IMR-90 (cell line): ENCODE results near the gene ABR. TPM values are rescaled to one million over a fixed set of nuclear protein-coding genes. Genes with fewer than 3 reads are reported as not detected.
A peak's percentile ranks its signal among the peaks of the same experiment; 100 is the strongest.

ENCODE experiments used
- ATAC-seq: fragments of 200-7000 bp; cut with Tn5 transposase; 2 replicates; pipeline ENCODE4 v1.9.1; 2020; ENCODE audit warnings: low read depth, mild to moderate bottlenecking, moderate library complexity
- BruUV-seq: library from RNA; stranded (reverse); fragments of 400-500 nt; replicated peaks from 2 replicates; lab custom pipeline; 2021; lab: Mats Ljungman, UMichigan
- CTCF ChIA-PET: fragments of 300-600 bp; formaldehyde crosslinking; extraction: SDS; loops from one replicate; lab custom pipeline; 2021; ENCODE audit warnings: antibody characterized with exemption; lab: Yijun Ruan, JAX
- POLR2A ChIA-PET: fragments of 300-600 bp; sonication (Branson Sonifier 250); formaldehyde crosslinking; loops from one replicate; lab custom pipeline; 2022; ENCODE audit warnings: antibody characterized with exemption; ENCODE audit not compliant: unreplicated experiment; lab: Charles Lee
- DNase-seq: peaks from one replicate; pipeline ENCODE4 v3.0.0; 2013
- H2AFZ ChIP-seq: replicated peaks from 2 replicates; pipeline ENCODE3; 2013; ENCODE audit warnings: low read length, mild to moderate bottlenecking; ENCODE audit not compliant: poor library complexity
- H2AK5ac ChIP-seq: 2 replicates; pipeline ENCODE4 v1.6.1; 2013; ENCODE audit warnings: low read depth, low read length, inconsistent platforms
- H2AK9ac ChIP-seq: replicated peaks from 2 replicates; pipeline ENCODE3; 2013; ENCODE audit warnings: mild to moderate bottlenecking, low read depth, low read length, moderate library complexity; ENCODE audit not compliant: poor library complexity
- H2BK120ac ChIP-seq: 2 replicates; pipeline ENCODE4 v1.6.1; 2013; ENCODE audit warnings: low read depth, low read length, inconsistent platforms
- H2BK15ac ChIP-seq: 3 replicates; pipeline ENCODE4 v1.6.1; 2013; ENCODE audit warnings: low read depth, low read length, inconsistent platforms
- H2BK20ac ChIP-seq: 2 replicates; pipeline ENCODE4 v1.6.1; 2013; ENCODE audit warnings: low read depth, mild to moderate bottlenecking, inconsistent platforms, low read length, moderate library complexity
- H2BK5ac ChIP-seq: 2 replicates; pipeline ENCODE4 v1.6.1; 2013; ENCODE audit warnings: mild to moderate bottlenecking, low read depth, low read length, inconsistent platforms; ENCODE audit not compliant: poor library complexity, severe bottlenecking
- H3K14ac ChIP-seq: replicated peaks from 2 replicates; pipeline ENCODE4 v1.6.1; 2013; ENCODE audit warnings: low read depth, low read length, inconsistent platforms
- H3K18ac ChIP-seq: 2 replicates; pipeline ENCODE4 v1.6.1; 2013; ENCODE audit warnings: low read depth, low read length, control low read depth
- H3K23ac ChIP-seq: 2 replicates; pipeline ENCODE4 v1.6.1; 2013; ENCODE audit warnings: low read depth, low read length, inconsistent platforms
- H3K27ac ChIP-seq: 2 replicates; pipeline ENCODE4 v1.5.1; 2013; ENCODE audit warnings: mild to moderate bottlenecking, control low read depth, low read length; ENCODE audit not compliant: insufficient read depth
- H3K27me3 ChIP-seq: 2 replicates; pipeline ENCODE4 v1.6.1; 2013; ENCODE audit warnings: low read length; ENCODE audit not compliant: control insufficient read depth, insufficient read depth
- H3K36me3 ChIP-seq: 2 replicates; pipeline ENCODE4 v1.6.1; 2013; ENCODE audit warnings: low read length, mixed read lengths; ENCODE audit not compliant: control insufficient read depth, insufficient read depth
- H3K4ac ChIP-seq: 2 replicates; pipeline ENCODE4 v1.6.1; 2013; ENCODE audit warnings: low read depth, low read length, inconsistent platforms
- H3K4me1 ChIP-seq: 2 replicates; pipeline ENCODE4 v1.6.1; 2013; ENCODE audit warnings: low read length, mixed read lengths; ENCODE audit not compliant: control insufficient read depth, insufficient read depth
- H3K4me2 ChIP-seq: 2 replicates; pipeline ENCODE4 v1.6.1; 2013; ENCODE audit warnings: low read depth, mild to moderate bottlenecking, control low read depth, low read length, moderate library complexity
- H3K4me3 ChIP-seq: 2 replicates; pipeline ENCODE4 v1.5.1; 2013; ENCODE audit warnings: low read depth, mild to moderate bottlenecking, control low read depth, low read length, moderate library complexity; ENCODE audit not compliant: insufficient read depth
- H3K56ac ChIP-seq: 2 replicates; pipeline ENCODE4 v1.6.1; 2013; ENCODE audit warnings: low read length, inconsistent platforms; ENCODE audit not compliant: insufficient read depth; ENCODE audit errors: extremely low read depth
- H3K79me1 ChIP-seq, 2 experiments: 2 replicates each; pipeline ENCODE4 v1.6.1; 2013; ENCODE audit warnings: low read length in 2 of 2, inconsistent platforms in 1 of 2, low read depth in 1 of 2
- H3K9ac ChIP-seq: 2 replicates; pipeline ENCODE4 v1.6.1; 2013; ENCODE audit warnings: low read depth, low read length, control low read depth
- H3K9me1 ChIP-seq: 2 replicates; pipeline ENCODE4 v1.6.1; 2013; ENCODE audit warnings: low read length, inconsistent platforms; ENCODE audit not compliant: insufficient read depth
- H3K9me3 ChIP-seq: 2 replicates; pipeline ENCODE4 v1.6.1; 2013; ENCODE audit warnings: low read length; ENCODE audit not compliant: control insufficient read depth, insufficient read depth
- H4K20me1 ChIP-seq: 2 replicates; pipeline ENCODE4 v1.6.1; 2013; ENCODE audit warnings: low read length, inconsistent platforms; ENCODE audit not compliant: insufficient read depth
- H4K5ac ChIP-seq: 2 replicates; pipeline ENCODE4 v1.6.1; 2013; ENCODE audit warnings: mild to moderate bottlenecking, low read depth, low read length, control low read depth
- H4K8ac ChIP-seq, 2 experiments: 2 replicates each; pipeline ENCODE4 v1.6.1; 2013; ENCODE audit warnings: low read depth in 2 of 2, low read length in 2 of 2, control low read depth in 1 of 2, inconsistent platforms in 1 of 2
- H4K91ac ChIP-seq: 2 replicates; pipeline ENCODE4 v1.6.1; 2013; ENCODE audit warnings: low read depth, low read length, inconsistent platforms; ENCODE audit not compliant: insufficient read depth
- BHLHE40 ChIP-seq: fragments of 150-350 bp; IDR thresholded peaks from 2 replicates; pipeline ENCODE4 v1.6.1; 2016; ENCODE audit warnings: mild to moderate bottlenecking, low read depth, low read length
- CEBPB ChIP-seq: IDR thresholded peaks from 2 replicates; pipeline ENCODE4 v1.6.1; 2012; ENCODE audit warnings: low read depth, low read length, improper control_type of control experiment
- CHD1 ChIP-seq: IDR thresholded peaks from 2 replicates; pipeline ENCODE4 v1.6.1; 2012; ENCODE audit warnings: low read depth, low read length, improper control_type of control experiment
- CTCF ChIP-seq: conservative IDR thresholded peaks from 2 replicates; pipeline ENCODE4 v1.5.1; 2012; ENCODE audit warnings: mild to moderate bottlenecking, low read depth, low read length, improper control_type of control experiment
- ELK1 ChIP-seq: fragments of 150-350 bp; IDR thresholded peaks from 2 replicates; pipeline ENCODE4 v1.6.1; 2016; ENCODE audit warnings: low read depth, mild to moderate bottlenecking, low read length, moderate library complexity, borderline replicate concordance
- FOS ChIP-seq: fragments of 150-350 bp; IDR thresholded peaks from 2 replicates; pipeline ENCODE4 v1.6.1; 2016; ENCODE audit warnings: low read depth, low read length
- MAFK ChIP-seq: IDR thresholded peaks from 2 replicates; pipeline ENCODE4 v1.6.1; 2012; ENCODE audit warnings: low read depth, low read length, improper control_type of control experiment
- MAZ ChIP-seq: IDR thresholded peaks from 2 replicates; pipeline ENCODE4 v1.6.1; 2012; ENCODE audit warnings: low read depth, mild to moderate bottlenecking, low read length, improper control_type of control experiment, moderate library complexity, borderline replicate concordance
- MXI1 ChIP-seq: IDR thresholded peaks from 2 replicates; pipeline ENCODE4 v1.6.1; 2012; ENCODE audit warnings: low read depth, mild to moderate bottlenecking, low read length, moderate library complexity, borderline replicate concordance
- POLR2A ChIP-seq: IDR thresholded peaks from 2 replicates; pipeline ENCODE4 v1.6.1; 2012; ENCODE audit warnings: mild to moderate bottlenecking, low read depth, low read length
- RAD21 ChIP-seq: IDR thresholded peaks from 2 replicates; pipeline ENCODE4 v1.6.1; 2012; ENCODE audit warnings: low read length, improper control_type of control experiment
- RCOR1 ChIP-seq: IDR thresholded peaks from 2 replicates; pipeline ENCODE4 v1.6.1; 2012; ENCODE audit warnings: mild to moderate bottlenecking, low read length, improper control_type of control experiment; ENCODE audit not compliant: insufficient replicate concordance
- SMC3 ChIP-seq: fragments of 150-350 bp; IDR thresholded peaks from 2 replicates; pipeline ENCODE4 v1.6.1; 2016; ENCODE audit warnings: low read depth, mild to moderate bottlenecking, antibody characterized with exemption, low read length, moderate library complexity
- USF2 ChIP-seq: fragments of 150-350 bp; IDR thresholded peaks from 2 replicates; pipeline ENCODE4 v1.6.1; 2017; ENCODE audit warnings: mild to moderate bottlenecking, antibody characterized with exemption, low read length, low read depth
- WGBS, 2 experiments: methylation state at CpG; one replicate each; pipeline versions ENCODE4 v1.1.5 to v1.1.7; 2013; ENCODE audit warnings: missing lambda C conversion rate in 2 of 2; ENCODE audit not compliant: insufficient read length in 1 of 2; ENCODE audit errors: extremely low coverage in 2 of 2; 5-methylcytosine and 5-hydroxymethylcytosine counted together
- dilution Hi-C: fragments of 300-500 bp; cut with HindIII; formaldehyde crosslinking; loops from one replicate; pipeline ENCODE4 v1.14.3; 2018; ENCODE audit warnings: low sequenced_read_pairs; ENCODE audit not compliant: unreplicated experiment
- in situ Hi-C: fragments of 300-500 bp; cut with MboI; formaldehyde crosslinking; loops from 3 replicates; pipeline ENCODE4 v1.14.3; 2019; ENCODE audit warnings: low sequenced_read_pairs, inconsistent platforms, mixed read lengths
- intact Hi-C: fragments of 100-400 bp; cut with micrococcal nuclease; formaldehyde crosslinking; loops from 2 replicates; pipeline ENCODE4 v1.10.0; 2022
- polyA plus RNA-seq, 3 experiments: library from polyadenylated mRNA; depleted of rRNA; stranded (reverse); fragments of >200 nt; gene quantifications; 2 replicates each; pipeline ENCODE4 v1.2.3, GENCODE V29; 2012; ENCODE audit warnings: low replicate concordance in 1 of 3
- total RNA-seq: library from RNA; depleted of rRNA; stranded (reverse); fragments of >200 nt; gene quantifications from 2 replicates; pipeline ENCODE4 v1.2.3, GENCODE V29; 2012

ABR gene
- total and polyA plus RNA-seq, 2 of the 4 experiments (the other 2 are of a cell fraction), result 28.3 to 79.7 TPM

- peak overlapping the region; percentile 55; the same call in 1 of the 2 replicates for H4K5ac ChIP-seq
- DNase-seq, result no peak
- H3K9me3 ChIP-seq, result no peaks in the 10 kb centered on the region
- intact Hi-C loops, result no loop called here
- peak overlapping the region; percentile 36; the same call in 1 of the 2 replicates for H4K91ac ChIP-seq
- H3K36me3 ChIP-seq, result no peaks in the 10 kb centered on the region; the same call in 1 of the 2 replicates
- dilution Hi-C loops, result no loop called here
- no peak overlapping the region for H3K4me2 ChIP-seq
- H3K27ac ChIP-seq, result no peak overlapping the region; the same call in 1 of the 2 replicates
- peak overlapping the region; percentile 53 for H2BK120ac ChIP-seq
- 90% methylated on average over 2 of the region's 23 CpGs; no CpG with 5 or more reads in 1 of the 2 experiments for WGBS, 2 experiments
- peaks cover 11% of the 10 kb centered on the region for H3K9me1 ChIP-seq
- peak overlapping the region; percentile 56 for H2AK9ac ChIP-seq
- no peak overlapping the region for H3K9ac ChIP-seq
- peak overlapping the region; percentile 76 for H2BK5ac ChIP-seq
- no peak overlapping the region for H3K23ac ChIP-seq
- BruUV-seq, result no TSS peak
- H4K20me1 ChIP-seq, result peaks cover 23% of the 10 kb centered on the region
- ChIA-PET CTCF (interaction anchor here (1.1 kb wide), 1 partner anchor 59 kb away, joined by 3 read pairs; no protein-coding TSS in a partner anchor), POLR2A (no interaction called here)
- peaks cover 17% of the 10 kb centered on the region for H3K4me1 ChIP-seq
- no peak overlapping the region for H3K56ac ChIP-seq
- H2AFZ ChIP-seq, result peak overlapping the region; percentile 87
- in situ Hi-C loops, result no loop called here
- H3K18ac ChIP-seq, result no peak overlapping the region
- 0 out of 2 replicates have a peak overlapping the region, but pooled peaks have one; percentile 62 for H3K14ac ChIP-seq
- no peaks in the 10 kb centered on the region for H3K27me3 ChIP-seq
- H3K79me1 ChIP-seq, result peaks cover 9 to 21% of the 10 kb centered on the region in 2 experiments
- peak overlapping the region; percentile 78; the same call in 1 of the 2 replicates for H2AK5ac ChIP-seq
- no peak overlapping the region for H2BK15ac ChIP-seq
- no peak overlapping the region; the same call in 1 of the 2 replicates for H2BK20ac ChIP-seq
- H4K8ac ChIP-seq, result peak overlapping the region; percentile 15 to 86; a peak in 3 of 4 replicates
- H3K4me3 ChIP-seq, result no peak overlapping the region
- H3K4ac ChIP-seq, result peak overlapping the region; percentile 61
- no peak for ATAC-seq
- no peak for TF ChIP-seq MAZ
- TF ChIP-seq ELK1, result no peak
- no peak for TF ChIP-seq BHLHE40
- no peak for TF ChIP-seq CTCF
- TF ChIP-seq USF2, result no peak
- TF ChIP-seq RCOR1, result no peak
- no peak for TF ChIP-seq CEBPB
- TF ChIP-seq MAFK, result no peak
- TF ChIP-seq POLR2A, result no peak
- TF ChIP-seq SMC3, result no peak
- no peak for TF ChIP-seq FOS
- TF ChIP-seq RAD21, result no peak
- no peak for TF ChIP-seq MXI1
- no peak for TF ChIP-seq CHD1
Measured at GRCh38 chr17:1180958-1181752, 1.4 kb upstream of the ABR start.
